IPS-20b (cell line): Measurements from ENCODE around the gene TEX22.

Source experiments
- H3K27ac ChIP-seq: one replicate; pipeline ENCODE4 v1.5.1; 2013; ENCODE audit warnings: low read length
- H3K27me3 ChIP-seq: 2 replicates; pipeline ENCODE4 v1.6.1; 2013; ENCODE audit warnings: mild to moderate bottlenecking, low read length, inconsistent platforms; ENCODE audit not compliant: insufficient read depth
- H3K36me3 ChIP-seq: 2 replicates; pipeline ENCODE4 v1.6.1; 2013; ENCODE audit warnings: low read depth, mild to moderate bottlenecking, inconsistent platforms, low read length, moderate library complexity; ENCODE audit not compliant: insufficient read depth
- H3K4me1 ChIP-seq: 2 replicates; pipeline ENCODE4 v1.6.1; 2013; ENCODE audit warnings: mild to moderate bottlenecking, control low read depth, inconsistent platforms, low read length, moderate library complexity; ENCODE audit not compliant: insufficient read depth
- H3K4me3 ChIP-seq: 2 replicates; pipeline ENCODE4 v1.5.1; 2013; ENCODE audit warnings: mild to moderate bottlenecking, low read length, inconsistent platforms
- H3K9ac ChIP-seq: 2 replicates; pipeline ENCODE4 v1.6.1; 2013; ENCODE audit warnings: low read depth, mild to moderate bottlenecking, inconsistent platforms, low read length, moderate library complexity
- H3K9me3 ChIP-seq: 2 replicates; pipeline ENCODE4 v1.6.1; 2013; ENCODE audit warnings: mild to moderate bottlenecking, low read depth, low read length, inconsistent platforms; ENCODE audit not compliant: insufficient read depth

The TEX22 gene, protein sequence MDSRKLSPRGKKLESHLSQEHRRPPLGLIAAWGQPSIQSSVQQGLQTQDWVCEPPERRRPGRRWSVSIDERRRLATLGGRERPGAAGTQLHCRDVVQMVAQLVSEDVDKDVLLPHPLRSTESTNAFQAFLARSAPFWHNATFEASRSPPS

GRCh38 chr14:105398044-105398725 lies at the start of gene TEX22:
TEX22 (plus strand) TSS chr14:105398538; CDS start chr14:105399341, 803 bp downstream.
- H3K27ac ChIP-seq, result no peak within 1 kb of the TSS
- H3K9me3 ChIP-seq, result peaks cover 41% of the 10 kb centered on the region
- peak within 1 kb of the TSS; percentile 58; the same call in 1 of the 2 replicates for H3K9ac ChIP-seq
- peaks cover 12% of the 10 kb centered on the region for H3K27me3 ChIP-seq
- peak within 1 kb of the TSS; percentile 62 for H3K4me3 ChIP-seq
- H3K36me3 ChIP-seq, result peaks cover 18% of the 10 kb centered on the region
- no peaks in the 10 kb centered on the region for H3K4me1 ChIP-seq

DNA sequence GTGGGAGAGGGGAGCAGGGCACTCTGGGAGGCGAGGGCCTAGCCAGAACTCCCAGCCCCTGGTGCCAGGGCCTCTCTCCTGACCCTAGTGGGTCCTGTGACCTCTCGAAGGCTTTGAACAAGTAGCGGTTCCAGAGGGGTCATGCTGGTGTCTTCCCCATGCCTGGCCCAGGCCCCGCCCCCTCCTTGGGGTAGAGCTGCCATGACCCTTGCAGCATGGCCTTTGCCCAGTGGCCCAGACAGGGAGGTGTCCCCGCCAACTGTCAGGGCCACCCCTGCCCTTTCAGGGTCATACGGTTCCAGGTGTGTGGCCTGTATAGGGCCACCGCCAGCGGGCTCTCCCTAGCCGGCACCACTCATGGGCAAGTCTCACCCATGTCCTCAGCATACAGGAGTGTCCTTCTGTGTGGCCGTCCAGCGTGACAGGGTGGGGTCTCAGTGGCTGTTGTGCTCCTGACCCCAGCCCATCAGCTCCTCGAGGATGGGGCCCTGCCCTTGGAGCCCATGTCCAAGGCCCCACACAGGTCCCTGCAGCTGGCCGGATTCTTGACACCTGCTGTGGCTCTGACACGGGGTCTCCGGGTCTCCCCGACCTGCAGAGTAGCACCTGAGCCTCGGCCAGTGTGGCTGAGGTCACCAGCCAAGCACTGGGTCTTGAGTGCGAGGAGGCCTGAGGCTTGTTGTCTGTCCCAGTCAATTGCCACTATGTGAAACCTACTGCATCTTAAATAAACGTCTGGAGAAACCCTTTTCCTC lies 49.2 kb upstream of the TEX22 start:
- H3K9me3 ChIP-seq, result no peaks in the 10 kb centered on the region
- H3K36me3 ChIP-seq, result no peaks in the 10 kb centered on the region
- no peaks in the 10 kb centered on the region for H3K27me3 ChIP-seq
- H3K27ac ChIP-seq, result no peak overlapping the region
- H3K9ac ChIP-seq, result no peak overlapping the region
- H3K4me1 ChIP-seq, result peaks cover 2% of the 10 kb centered on the region; the same call in 1 of the 2 replicates
- no peak overlapping the region for H3K4me3 ChIP-seq

- no peaks in the 10 kb centered on the region for H3K36me3 ChIP-seq
- H3K9me3 ChIP-seq, result no peaks in the 10 kb centered on the region
- H3K4me3 ChIP-seq, result no peak overlapping the region
- no peak overlapping the region for H3K27ac ChIP-seq
- peaks cover 2% of the 10 kb centered on the region; the same call in 1 of the 2 replicates for H3K4me1 ChIP-seq
- no peaks in the 10 kb centered on the region for H3K27me3 ChIP-seq
- no peak overlapping the region for H3K9ac ChIP-seq
Measured at GRCh38 chr14:105349992-105350391, 48.3 kb upstream of the TEX22 start.

GRCh38 chr14:105350450-105351244 lies 47.7 kb upstream of the TEX22 start:
- Histone ChIP-seq H3K4me3 (no peak overlapping the region), H3K9ac (no peak overlapping the region), H3K9me3 (no peaks in the 10 kb centered on the region), H3K27ac (no peak overlapping the region), H3K36me3 (no peaks in the 10 kb centered on the region), H3K4me1 (peaks cover 2% of the 10 kb centered on the region; the same call in 1 of the 2 replicates), H3K27me3 (no peaks in the 10 kb centered on the region)

- Histone ChIP-seq H3K4me1 (peaks cover 2% of the 10 kb centered on the region; the same call in 1 of the 2 replicates), H3K36me3 (no peaks in the 10 kb centered on the region), H3K9ac (no peak overlapping the region), H3K27me3 (no peaks in the 10 kb centered on the region), H3K4me3 (no peak overlapping the region), H3K27ac (no peak overlapping the region), H3K9me3 (no peaks in the 10 kb centered on the region)
Measured at GRCh38 chr14:105351410-105351809, 46.9 kb upstream of the TEX22 start.

- Histone ChIP-seq H3K27ac (no peak overlapping the region), H3K9me3 (no peaks in the 10 kb centered on the region), H3K27me3 (no peaks in the 10 kb centered on the region), H3K4me1 (peaks cover 2% of the 10 kb centered on the region), H3K9ac (no peak overlapping the region; the same call in 1 of the 2 replicates), H3K36me3 (no peaks in the 10 kb centered on the region), H3K4me3 (no peak overlapping the region)
Measured at GRCh38 chr14:105351920-105352851, 46.2 kb upstream of the TEX22 start.

GRCh38 chr14:105353136-105353535 lies 45.2 kb upstream of the TEX22 start:
- H3K27ac ChIP-seq, result no peak overlapping the region
- no peaks in the 10 kb centered on the region for H3K36me3 ChIP-seq
- no peaks in the 10 kb centered on the region for H3K27me3 ChIP-seq
- H3K4me3 ChIP-seq, result no peak overlapping the region
- H3K4me1 ChIP-seq, result peaks cover 2% of the 10 kb centered on the region
- no peak overlapping the region for H3K9ac ChIP-seq
- H3K9me3 ChIP-seq, result no peaks in the 10 kb centered on the region

DNA sequence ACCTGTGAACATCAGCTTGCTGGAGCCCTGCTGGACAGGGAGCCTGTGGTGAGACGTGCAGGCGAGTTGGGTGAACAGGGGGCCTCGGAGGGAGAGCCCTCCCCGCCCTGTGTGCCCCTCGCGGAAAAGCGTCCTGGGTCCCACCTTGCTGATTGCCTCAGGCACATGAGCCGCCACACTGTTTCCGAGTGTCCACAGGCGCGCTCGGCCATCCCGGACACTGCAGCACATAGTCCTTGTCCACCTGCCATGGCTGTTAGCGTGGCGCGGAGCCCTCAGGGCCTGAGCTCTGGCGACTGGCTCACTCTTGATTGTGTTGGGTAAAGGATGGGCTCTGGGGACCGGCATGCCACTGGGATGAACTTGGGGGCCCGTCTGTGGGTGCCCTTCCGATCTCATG lies 43.8 kb upstream of the TEX22 start:
- H3K27ac ChIP-seq, result no peak overlapping the region
- H3K9me3 ChIP-seq, result no peaks in the 10 kb centered on the region
- H3K4me1 ChIP-seq, result peaks cover 2% of the 10 kb centered on the region
- no peaks in the 10 kb centered on the region for H3K36me3 ChIP-seq
- no peak overlapping the region for H3K4me3 ChIP-seq
- no peaks in the 10 kb centered on the region for H3K27me3 ChIP-seq
- H3K9ac ChIP-seq, result no peak overlapping the region

DNA sequence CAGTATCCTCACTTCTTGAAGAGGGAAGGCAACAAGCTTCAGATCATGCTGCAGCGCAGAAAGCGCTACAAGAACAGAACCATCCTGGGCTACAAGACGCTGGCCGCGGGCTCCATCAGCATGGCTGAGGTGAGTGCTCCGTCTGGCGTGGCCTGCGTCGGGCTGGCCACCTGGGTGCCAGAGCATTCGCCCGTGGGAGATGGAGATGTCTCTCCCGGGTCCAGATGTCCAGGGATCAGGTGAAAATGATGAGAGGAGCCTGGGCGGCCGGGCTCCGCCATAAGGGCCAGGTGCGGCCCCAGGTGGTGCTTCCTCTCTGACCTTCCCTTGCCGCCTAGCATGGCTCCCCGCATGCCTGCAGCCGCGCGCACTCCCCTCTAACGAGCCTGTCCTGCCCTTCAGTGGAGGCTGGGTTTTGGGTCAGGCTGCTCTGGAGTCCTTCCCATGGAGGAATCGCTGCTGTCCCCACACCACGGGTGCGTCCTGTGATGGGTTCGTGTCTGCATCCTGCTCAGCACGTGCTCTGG lies 43.2 kb upstream of the TEX22 start:
- Histone ChIP-seq H3K27ac (no peak overlapping the region), H3K36me3 (no peaks in the 10 kb centered on the region), H3K4me3 (no peak overlapping the region), H3K4me1 (peaks cover 2% of the 10 kb centered on the region), H3K9me3 (no peaks in the 10 kb centered on the region), H3K27me3 (no peaks in the 10 kb centered on the region), H3K9ac (no peak overlapping the region)

- Histone ChIP-seq H3K27me3 (no peaks in the 10 kb centered on the region), H3K9me3 (no peaks in the 10 kb centered on the region), H3K4me3 (no peak overlapping the region), H3K27ac (no peak overlapping the region), H3K9ac (no peak overlapping the region), H3K4me1 (peaks cover 2% of the 10 kb centered on the region), H3K36me3 (no peaks in the 10 kb centered on the region)
Measured at GRCh38 chr14:105355850-105356604, 42.3 kb upstream of the TEX22 start.
